Astrocyte (in vitro differentiated cells and primary cell): ENCODE results near the gene KIF21B. TPM values are rescaled to one million over a fixed set of nuclear protein-coding genes. Genes with fewer than 3 reads are reported as not detected.

ENCODE experiments used
- DNase-seq: peaks from one replicate; pipeline ENCODE4 v3.0.0-alpha.2; 2010; ENCODE audit warnings: low read depth
- FAIRE-seq: peaks from 2 replicates; lab custom pipeline; 2011; peaks lifted over from hg19 to GRCh38; lab: Jason Lieb, UNC
- H2AFZ ChIP-seq: 2 replicates; pipeline ENCODE4 v1.6.0; 2012; ENCODE audit warnings: low read depth, low read length, inconsistent platforms
- H3K27ac ChIP-seq: 2 replicates; pipeline ENCODE4 v1.5.1; 2011; ENCODE audit warnings: low read depth, low read length, inconsistent platforms
- H3K27me3 ChIP-seq: 2 replicates; pipeline ENCODE4 v1.6.0; 2011; ENCODE audit warnings: low read length, inconsistent platforms; ENCODE audit not compliant: insufficient read depth
- H3K36me3 ChIP-seq: 2 replicates; pipeline ENCODE4 v1.5.1; 2011; ENCODE audit warnings: low read length, inconsistent platforms; ENCODE audit not compliant: insufficient read depth
- H3K4me1 ChIP-seq: 2 replicates; pipeline ENCODE4 v1.5.1; 2011; ENCODE audit warnings: low read length, inconsistent platforms; ENCODE audit not compliant: insufficient read depth
- H3K4me2 ChIP-seq: 2 replicates; pipeline ENCODE4 v1.6.0; 2012; ENCODE audit warnings: low read length, inconsistent platforms
- H3K4me3 ChIP-seq: 2 replicates; pipeline ENCODE4 v1.5.1; 2011; ENCODE audit warnings: low read depth, mild to moderate bottlenecking, low read length, inconsistent platforms; ENCODE audit not compliant: insufficient read depth
- H3K79me2 ChIP-seq: 2 replicates; pipeline ENCODE4 v1.6.0; 2012; ENCODE audit warnings: mild to moderate bottlenecking, low read length, inconsistent platforms; ENCODE audit not compliant: insufficient read depth
- H3K9ac ChIP-seq: 2 replicates; pipeline ENCODE4 v1.6.0; 2012; ENCODE audit warnings: mild to moderate bottlenecking, low read length, inconsistent platforms
- H3K9me3 ChIP-seq: 2 replicates; pipeline ENCODE4 v1.5.1; 2012; ENCODE audit warnings: low read depth, mild to moderate bottlenecking, low read length, inconsistent platforms; ENCODE audit not compliant: insufficient read depth
- H4K20me1 ChIP-seq: 2 replicates; pipeline ENCODE4 v1.6.0; 2012; ENCODE audit warnings: low read length, inconsistent platforms; ENCODE audit not compliant: insufficient read depth
- H3K27ac Mint-ChIP-seq: one replicate; pipeline ENCODE4 v1.8.0; 2021; ENCODE audit warnings: mild to moderate bottlenecking, mixed read lengths; ENCODE audit not compliant: unreplicated experiment
- H3K27me3 Mint-ChIP-seq: one replicate; pipeline ENCODE4 v1.8.0; 2021; ENCODE audit warnings: low read depth, mixed read lengths; ENCODE audit not compliant: unreplicated experiment
- H3K36me3 Mint-ChIP-seq: one replicate; pipeline ENCODE4 v1.8.0; 2021; ENCODE audit warnings: low read depth, mixed read lengths; ENCODE audit not compliant: unreplicated experiment
- H3K4me1 Mint-ChIP-seq: one replicate; pipeline ENCODE4 v1.8.0; 2021; ENCODE audit warnings: low read depth, mixed read lengths; ENCODE audit not compliant: unreplicated experiment
- H3K4me3 Mint-ChIP-seq: one replicate; pipeline ENCODE4 v1.8.0; 2021; ENCODE audit warnings: mild to moderate bottlenecking, moderate library complexity, mixed read lengths; ENCODE audit not compliant: unreplicated experiment
- H3K9me3 Mint-ChIP-seq: one replicate; pipeline ENCODE4 v1.8.0; 2021; ENCODE audit warnings: mild to moderate bottlenecking, mixed read lengths; ENCODE audit not compliant: unreplicated experiment
- EZH2 ChIP-seq: IDR thresholded peaks from 2 replicates; pipeline ENCODE4 v1.6.1; 2012; ENCODE audit warnings: mild to moderate bottlenecking, low read length, inconsistent platforms; ENCODE audit not compliant: insufficient read depth
- total RNA-seq: library from RNA; stranded (reverse); gene quantifications from 2 replicates; pipeline ENCODE4 v1.2.1, GENCODE V29; 2021
- TF ChIP-seq, protein P1 (sequence below): IDR thresholded peaks from 2 replicates; pipeline ENCODE4 v1.5.1; 2011; ENCODE audit warnings: low read depth, mild to moderate bottlenecking, inconsistent platforms, low read length, moderate library complexity; ENCODE audit not compliant: insufficient read depth

The KIF21B gene
- total RNA-seq, 1 donor from 2014 or later = 4.7 TPM

DNA sequence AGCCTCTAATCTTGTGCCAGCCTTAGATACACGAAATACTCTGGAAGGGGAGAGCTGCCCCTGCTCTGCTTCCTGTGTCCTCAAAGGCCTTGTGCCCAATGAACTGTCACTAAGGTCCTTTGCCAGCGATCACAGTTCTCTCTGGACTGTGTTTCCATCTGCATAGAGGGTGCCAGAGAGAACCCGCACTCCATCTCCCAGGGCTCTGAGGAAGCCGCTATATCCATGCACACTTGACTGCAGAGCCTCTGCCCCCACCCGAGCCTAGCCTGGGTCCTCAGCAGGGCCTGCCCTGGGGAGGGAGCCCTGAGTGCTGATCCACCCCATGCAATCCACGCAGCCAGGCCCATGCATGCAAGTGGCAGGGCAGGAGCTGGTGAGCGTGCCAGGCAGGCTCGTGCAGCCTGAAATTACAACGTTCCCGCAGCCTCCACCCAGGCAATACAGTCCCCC lies 30.6 kb upstream of the KIF21B start:
- peaks cover 38% of the 10 kb centered on the region for H3K27me3 ChIP-seq
- H3K4me1 ChIP-seq = peaks cover 12% of the 10 kb centered on the region
- Mint-ChIP-seq H3K36me3 (no peaks in the 10 kb centered on the region), H3K4me1 (peaks cover 11% of the 10 kb centered on the region), H3K27me3 (peaks cover 78% of the 10 kb centered on the region), H3K27ac (peak overlapping the region; percentile 58), H3K9me3 (no peaks in the 10 kb centered on the region), H3K4me3 (no peak overlapping the region)
- no peaks in the 10 kb centered on the region for H4K20me1 ChIP-seq
- DNase-seq (no peak), FAIRE-seq (no peak)
- no peak overlapping the region for H3K4me3 ChIP-seq
- TF ChIP-seq EZH2 = no peak
- TF ChIP-seq, protein P1, sequence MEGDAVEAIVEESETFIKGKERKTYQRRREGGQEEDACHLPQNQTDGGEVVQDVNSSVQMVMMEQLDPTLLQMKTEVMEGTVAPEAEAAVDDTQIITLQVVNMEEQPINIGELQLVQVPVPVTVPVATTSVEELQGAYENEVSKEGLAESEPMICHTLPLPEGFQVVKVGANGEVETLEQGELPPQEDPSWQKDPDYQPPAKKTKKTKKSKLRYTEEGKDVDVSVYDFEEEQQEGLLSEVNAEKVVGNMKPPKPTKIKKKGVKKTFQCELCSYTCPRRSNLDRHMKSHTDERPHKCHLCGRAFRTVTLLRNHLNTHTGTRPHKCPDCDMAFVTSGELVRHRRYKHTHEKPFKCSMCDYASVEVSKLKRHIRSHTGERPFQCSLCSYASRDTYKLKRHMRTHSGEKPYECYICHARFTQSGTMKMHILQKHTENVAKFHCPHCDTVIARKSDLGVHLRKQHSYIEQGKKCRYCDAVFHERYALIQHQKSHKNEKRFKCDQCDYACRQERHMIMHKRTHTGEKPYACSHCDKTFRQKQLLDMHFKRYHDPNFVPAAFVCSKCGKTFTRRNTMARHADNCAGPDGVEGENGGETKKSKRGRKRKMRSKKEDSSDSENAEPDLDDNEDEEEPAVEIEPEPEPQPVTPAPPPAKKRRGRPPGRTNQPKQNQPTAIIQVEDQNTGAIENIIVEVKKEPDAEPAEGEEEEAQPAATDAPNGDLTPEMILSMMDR = no peak
- no peak overlapping the region for H3K9ac ChIP-seq
- no peaks in the 10 kb centered on the region for H3K9me3 ChIP-seq
- H3K36me3 ChIP-seq = no peaks in the 10 kb centered on the region
- H3K27ac ChIP-seq = no peak overlapping the region
- no peak overlapping the region for H3K4me2 ChIP-seq
- no peak overlapping the region for H2AFZ ChIP-seq
- no peaks in the 10 kb centered on the region for H3K79me2 ChIP-seq

DNA sequence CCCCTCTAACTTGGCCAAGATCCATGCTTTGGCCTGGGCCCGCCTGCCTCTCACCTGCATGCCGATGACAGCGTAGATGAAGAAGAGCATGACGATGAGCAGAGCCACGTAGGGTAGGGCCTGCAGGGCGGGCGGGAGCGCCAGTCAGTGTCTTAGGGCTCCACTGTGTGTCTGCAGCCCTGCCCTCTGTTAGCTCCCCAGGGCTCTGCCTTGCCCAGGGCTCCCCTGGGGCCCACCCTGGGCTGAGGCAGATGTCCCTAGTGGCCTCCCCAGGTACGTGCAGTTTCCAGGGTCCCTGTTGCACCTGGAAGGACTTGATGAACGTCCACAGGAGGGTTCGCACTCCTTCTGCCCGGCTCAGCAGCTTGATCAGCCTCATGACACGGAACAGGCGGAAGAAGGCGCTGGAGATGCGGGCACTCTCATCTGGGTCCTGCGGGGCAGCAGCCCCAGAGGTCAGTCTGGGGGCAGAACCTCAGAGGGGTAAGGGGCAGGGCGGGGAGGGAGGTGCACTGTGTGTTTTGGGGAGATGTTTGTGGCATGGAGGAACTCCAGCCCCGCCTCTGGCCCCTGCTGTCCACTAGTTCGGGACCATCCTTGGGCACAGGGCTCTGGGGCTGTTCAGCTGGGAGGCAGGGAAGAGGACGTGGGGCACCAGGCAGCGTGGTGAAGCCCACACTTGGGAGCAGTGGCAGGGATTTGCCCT lies 29.8 kb upstream of the KIF21B start:
- Histone ChIP-seq H3K79me2 (no peaks in the 10 kb centered on the region), H3K27ac (no peak overlapping the region), H3K4me2 (no peak overlapping the region), H3K9me3 (no peaks in the 10 kb centered on the region), H3K4me1 (peaks cover 12% of the 10 kb centered on the region), H3K4me3 (no peak overlapping the region), H3K36me3 (no peaks in the 10 kb centered on the region), H3K9ac (no peak overlapping the region), H3K27me3 (peaks cover 40% of the 10 kb centered on the region), H2AFZ (no peak overlapping the region), H4K20me1 (no peaks in the 10 kb centered on the region)
- no peaks in the 10 kb centered on the region for H3K36me3 Mint-ChIP-seq
- no peak for FAIRE-seq
- DNase-seq = no peak
- H3K27ac Mint-ChIP-seq = no peak overlapping the region
- no peak for TF ChIP-seq EZH2
- TF ChIP-seq, protein P1 = no peak
- H3K4me1 Mint-ChIP-seq = peaks cover 11% of the 10 kb centered on the region
- H3K4me3 Mint-ChIP-seq = no peak overlapping the region
- H3K27me3 Mint-ChIP-seq = peaks cover 78% of the 10 kb centered on the region
- peaks cover under 1% of the 10 kb centered on the region for H3K9me3 Mint-ChIP-seq

DNA sequence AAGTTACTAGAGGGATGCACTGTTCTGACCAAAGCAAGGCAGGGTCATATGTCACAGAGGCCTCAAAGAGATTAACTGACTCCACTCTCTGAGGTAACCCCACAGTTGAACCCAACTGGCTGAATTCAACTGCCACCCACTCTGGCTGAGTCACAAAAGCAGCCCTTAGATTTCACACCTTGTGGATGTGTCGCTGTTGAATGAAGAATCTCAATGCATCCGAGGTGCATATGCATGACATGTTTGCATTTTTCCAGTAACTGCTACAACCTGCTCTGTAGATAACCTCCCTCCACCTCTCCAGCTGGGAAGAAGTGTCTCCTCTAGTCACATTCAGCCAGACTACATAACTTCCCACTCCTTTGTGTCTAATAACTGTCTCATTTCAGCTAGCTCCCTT lies 27.9 kb upstream of the KIF21B start:
- no peak for TF ChIP-seq EZH2
- TF ChIP-seq, protein P1 = no peak
- Mint-ChIP-seq H3K4me1 (peaks cover 11% of the 10 kb centered on the region), H3K4me3 (peak overlapping the region; percentile 4), H3K27me3 (peaks cover 74% of the 10 kb centered on the region), H3K9me3 (peaks cover 4% of the 10 kb centered on the region), H3K27ac (no peak overlapping the region), H3K36me3 (no peaks in the 10 kb centered on the region)
- Histone ChIP-seq H3K9ac (no peak overlapping the region), H2AFZ (no peak overlapping the region), H3K79me2 (no peaks in the 10 kb centered on the region), H3K36me3 (no peaks in the 10 kb centered on the region), H3K4me1 (peaks cover 12% of the 10 kb centered on the region), H3K4me2 (no peak overlapping the region), H3K4me3 (no peak overlapping the region), H3K27me3 (peaks cover 37% of the 10 kb centered on the region), H3K9me3 (no peaks in the 10 kb centered on the region), H3K27ac (no peak overlapping the region), H4K20me1 (no peaks in the 10 kb centered on the region)
- no peak for DNase-seq
- FAIRE-seq = no peak
